Loucy (cell line): ENCODE measurements around the gene WHRN.

Experiments
- H2AFZ ChIP-seq: fragments of 200-600 bp; sonication (generic); 2 replicates; pipeline ENCODE4 v1.6.0; 2016; ENCODE audit warnings: antibody characterized with exemption, mild to moderate bottlenecking, low read length, moderate library complexity
- H3F3A ChIP-seq: fragments of 200-600 bp; 2 replicates; pipeline ENCODE4 v1.6.0; 2016; ENCODE audit warnings: antibody characterized with exemption, low read depth, mild to moderate bottlenecking
- H3K27me3 ChIP-seq: fragments of 200-600 bp; sonication (generic); 2 replicates; pipeline ENCODE4 v1.6.1; 2014; ENCODE audit warnings: low read length, mild to moderate bottlenecking; ENCODE audit not compliant: insufficient read depth, poor library complexity, severe bottlenecking
- H3K36me3 ChIP-seq: fragments of 200-600 bp; sonication (generic); 2 replicates; pipeline ENCODE4 v1.6.1; 2016; ENCODE audit warnings: low read length; ENCODE audit not compliant: insufficient read depth
- H3K4me1 ChIP-seq: fragments of 200-600 bp; sonication (generic); 2 replicates; pipeline ENCODE4 v1.5.1; 2014; ENCODE audit warnings: low read length, mild to moderate bottlenecking; ENCODE audit not compliant: insufficient read depth, poor library complexity, severe bottlenecking
- H3K4me2 ChIP-seq: fragments of 200-600 bp; sonication (generic); 2 replicates; pipeline ENCODE4 v1.6.0; 2014; ENCODE audit warnings: antibody characterized with exemption, low read length, low read depth, mild to moderate bottlenecking; ENCODE audit not compliant: poor library complexity, severe bottlenecking
- H3K4me3 ChIP-seq: fragments of 200-600 bp; sonication (generic); 2 replicates; pipeline ENCODE4 v1.5.1; 2014; ENCODE audit warnings: low read length, mild to moderate bottlenecking, mixed read lengths; ENCODE audit not compliant: poor library complexity, severe bottlenecking
- H3K79me2 ChIP-seq: fragments of 200-600 bp; sonication (generic); 2 replicates; pipeline ENCODE4 v1.6.1; 2014; ENCODE audit warnings: low read length; ENCODE audit not compliant: insufficient read depth
- H3K9ac ChIP-seq: fragments of 200-600 bp; sonication (generic); 2 replicates; pipeline ENCODE4 v1.6.0; 2014; ENCODE audit warnings: mild to moderate bottlenecking, low read depth, low read length, moderate library complexity; ENCODE audit not compliant: poor library complexity, severe bottlenecking
- H3K9me2 ChIP-seq: fragments of 200-600 bp; sonication (generic); replicated peaks from 2 replicates; pipeline ENCODE4 v1.6.1; 2016; ENCODE audit warnings: low read depth, low read length, mixed read lengths
- H3K9me3 ChIP-seq: fragments of 200-600 bp; sonication (generic); 2 replicates; pipeline ENCODE4 v1.6.1; 2014; ENCODE audit warnings: mild to moderate bottlenecking, antibody characterized with exemption, low read length, low read depth; ENCODE audit not compliant: insufficient read depth
- H4K20me1 ChIP-seq: fragments of 200-600 bp; sonication (generic); 2 replicates; pipeline ENCODE4 v1.6.0; 2014; ENCODE audit warnings: antibody characterized with exemption, low read length, mild to moderate bottlenecking; ENCODE audit not compliant: insufficient read depth, poor library complexity, severe bottlenecking
- CTCF ChIP-seq: fragments of 200-600 bp; sonication (generic); conservative IDR thresholded peaks from 2 replicates; pipeline ENCODE4 v1.5.1; 2014; ENCODE audit warnings: mild to moderate bottlenecking, antibody characterized with exemption, low read length
- EZH2phosphoT487 ChIP-seq: fragments of 200-600 bp; IDR thresholded peaks from 2 replicates; pipeline ENCODE4 v1.6.1; 2018; ENCODE audit warnings: antibody characterized with exemption, mild to moderate bottlenecking, moderate library complexity, borderline replicate concordance

WHRN gene

GRCh38 chr9:114408645-114409044 is 96.6 kb downstream of the WHRN start:
- no peaks in the 10 kb centered on the region for H3K9me3 ChIP-seq
- H2AFZ ChIP-seq = no peak overlapping the region
- no peak overlapping the region for H3K4me3 ChIP-seq
- H3K9me2 ChIP-seq = no peaks in the 10 kb centered on the region
- no peaks in the 10 kb centered on the region for H3K79me2 ChIP-seq
- H3K27me3 ChIP-seq = no peaks in the 10 kb centered on the region
- H3F3A ChIP-seq = no peaks in the 10 kb centered on the region
- no peak overlapping the region for H3K4me2 ChIP-seq
- no peaks in the 10 kb centered on the region for H4K20me1 ChIP-seq
- H3K9ac ChIP-seq = no peak overlapping the region
- no peaks in the 10 kb centered on the region for H3K36me3 ChIP-seq
- TF ChIP-seq EZH2phosphoT487 (no peak), CTCF (no peak)
- H3K4me1 ChIP-seq = peaks cover 2% of the 10 kb centered on the region

- no peaks in the 10 kb centered on the region for H3K79me2 ChIP-seq
- no peaks in the 10 kb centered on the region for H3K36me3 ChIP-seq
- H3K4me2 ChIP-seq = no peak overlapping the region
- no peak overlapping the region for H2AFZ ChIP-seq
- TF ChIP-seq CTCF (no peak), EZH2phosphoT487 (no peak)
- H3F3A ChIP-seq = no peaks in the 10 kb centered on the region
- no peaks in the 10 kb centered on the region for H4K20me1 ChIP-seq
- H3K27me3 ChIP-seq = no peaks in the 10 kb centered on the region
- H3K9ac ChIP-seq = no peak overlapping the region
- no peaks in the 10 kb centered on the region for H3K9me3 ChIP-seq
- H3K9me2 ChIP-seq = no peaks in the 10 kb centered on the region
- no peak overlapping the region for H3K4me3 ChIP-seq
- no peaks in the 10 kb centered on the region for H3K4me1 ChIP-seq
These were observed 97.4 kb downstream of the WHRN start for GRCh38 chr9:114407889-114408288.

GRCh38 chr9:114406441-114406840 is 98.8 kb downstream of the WHRN start:
- no peaks in the 10 kb centered on the region for H3K79me2 ChIP-seq
- H3K36me3 ChIP-seq = no peaks in the 10 kb centered on the region
- no peaks in the 10 kb centered on the region for H3F3A ChIP-seq
- no peaks in the 10 kb centered on the region for H3K4me1 ChIP-seq
- H4K20me1 ChIP-seq = no peaks in the 10 kb centered on the region
- no peak overlapping the region for H3K9ac ChIP-seq
- no peaks in the 10 kb centered on the region for H3K9me3 ChIP-seq
- TF ChIP-seq CTCF (no peak), EZH2phosphoT487 (no peak)
- no peaks in the 10 kb centered on the region for H3K9me2 ChIP-seq
- no peak overlapping the region for H3K4me3 ChIP-seq
- H2AFZ ChIP-seq = no peak overlapping the region
- H3K27me3 ChIP-seq = no peaks in the 10 kb centered on the region
- H3K4me2 ChIP-seq = no peak overlapping the region
